BLaER1 treated with 17β-estradiol and CSF1 and Interleukin-3, amounts not matched to agents 10 nM and 100 nM (cell line): ENCODE results near the gene F10.

Experiments used
- H3K27ac ChIP-seq, 11 experiments: shearing (Covaris generic); formaldehyde crosslinking; 2 replicates each; pipeline ENCODE4 v1.8.1; 2022
- H3K27me3 ChIP-seq, 11 experiments: shearing (Covaris generic); formaldehyde crosslinking; 2 replicates each; pipeline ENCODE4 v1.8.1; 2022
- H3K36me3 ChIP-seq, 11 experiments: shearing (Covaris generic); formaldehyde crosslinking; 2 replicates each; pipeline ENCODE4 v1.8.1; 2022
- H3K4me1 ChIP-seq, 10 experiments: shearing (Covaris generic); formaldehyde crosslinking; 2 replicates each; pipeline ENCODE4 v1.8.1; 2022
- H3K4me2 ChIP-seq, 11 experiments: shearing (Covaris generic); formaldehyde crosslinking; 2 replicates each; pipeline ENCODE4 v1.8.1; 2022
- H3K4me3 ChIP-seq, 10 experiments: shearing (Covaris generic); formaldehyde crosslinking; 2 replicates each; pipeline ENCODE4 v1.8.1; 2022
- H3K9ac ChIP-seq, 11 experiments: shearing (Covaris generic); formaldehyde crosslinking; 2 replicates each; pipeline ENCODE4 v1.8.1; 2022
- H3K9me3 ChIP-seq, 11 experiments: shearing (Covaris generic); formaldehyde crosslinking; replicated peaks in 1 of 11; 2 replicates each; pipeline ENCODE4 v1.8.1; 2022
- H4K20me1 ChIP-seq, 11 experiments: shearing (Covaris generic); formaldehyde crosslinking; 2 replicates each; pipeline ENCODE4 v1.8.1; 2022
- Cebpa-rat ChIP-seq, 11 experiments: shearing (Covaris generic); IDR thresholded peaks; 2 replicates each; pipeline ENCODE4 v1.8.1; 2022

Gene F10

GRCh38 chr13:113150550-113151365 is 28.2 kb downstream of the F10 start:
- Histone ChIP-seq H4K20me1 (no peaks in the 10 kb centered on the region; a peak in 1 of 22 replicates), H3K36me3 (no peaks in the 10 kb centered on the region), H3K9me3 (peaks cover 0 to 8% (median under 1%) of the 10 kb centered on the region in 11 experiments; a peak in 13 of 22 replicates), H3K4me1 (peaks cover 17 to 37% (median 27%) of the 10 kb centered on the region in 10 experiments), H3K9ac (no peak overlapping the region), H3K4me3 (no peak overlapping the region), H3K27me3 (peaks cover 0 to 26% (median 20%) of the 10 kb centered on the region in 11 experiments; a peak in 17 of 22 replicates), H3K27ac (no peak overlapping the region), H3K4me2 (no peak overlapping the region)
- TF ChIP-seq Cebpa-rat (IDR thresholded peaks at IDR 0.05) = no peak

GRCh38 chr13:113151745-113152690 is 29.4 kb downstream of the F10 start:
- H3K27me3 ChIP-seq = peaks cover 0 to 26% (median 20%) of the 10 kb centered on the region in 11 experiments; a peak in 17 of 22 replicates
- H3K4me1 ChIP-seq = peaks cover 17 to 37% (median 22%) of the 10 kb centered on the region in 10 experiments
- H3K4me3 ChIP-seq = 0 out of 20 replicates have a peak overlapping the region, but pooled peaks of 1 of the 10 experiments have one; percentile 9
- H4K20me1 ChIP-seq = no peaks in the 10 kb centered on the region; a peak in 1 of 22 replicates
- H3K9ac ChIP-seq = peak overlapping the region in 2 of 11 experiments; percentile 5 to 72; a peak in 1 of 22 replicates
- H3K4me2 ChIP-seq = peak overlapping the region in 5 of 11 experiments; percentile 84 to 90 (median 88); a peak in 9 of 22 replicates
- peak overlapping the region in 2 of 11 experiments; percentile 79 to 81; a peak in 3 of 22 replicates for H3K27ac ChIP-seq
- no peaks in the 10 kb centered on the region for H3K36me3 ChIP-seq
- no peak for TF ChIP-seq Cebpa-rat (IDR thresholded peaks at IDR 0.05)
- H3K9me3 ChIP-seq = peaks cover 6 to 15% (median 9%) of the 10 kb centered on the region in 11 experiments; a peak in 20 of 22 replicates

GRCh38 chr13:113152691-113152983 is 30.0 kb downstream of the F10 start:
- peak overlapping the region in 2 of 11 experiments; percentile 5 to 72; a peak in 1 of 22 replicates for H3K9ac ChIP-seq
- peaks cover 17 to 37% (median 22%) of the 10 kb centered on the region in 10 experiments for H3K4me1 ChIP-seq
- H3K9me3 ChIP-seq = peaks cover 6 to 15% (median 9%) of the 10 kb centered on the region in 11 experiments; a peak in 20 of 22 replicates
- no peaks in the 10 kb centered on the region for H3K36me3 ChIP-seq
- H3K4me2 ChIP-seq = peak overlapping the region in 10 of 11 experiments; percentile 80 to 93 (median 88); a peak in 20 of 22 replicates
- peaks cover 0 to 26% (median 20%) of the 10 kb centered on the region in 11 experiments; a peak in 17 of 22 replicates for H3K27me3 ChIP-seq
- TF ChIP-seq Cebpa-rat (IDR thresholded peaks at IDR 0.05) = no peak
- no peaks in the 10 kb centered on the region; a peak in 1 of 22 replicates for H4K20me1 ChIP-seq
- peak overlapping the region in 1 of 10 experiments; percentile 42; a peak in 1 of 20 replicates for H3K4me3 ChIP-seq
- peak overlapping the region in 2 of 11 experiments; percentile 79 to 81; a peak in 2 of 22 replicates for H3K27ac ChIP-seq

- Histone ChIP-seq H4K20me1 (no peaks in the 10 kb centered on the region; a peak in 1 of 22 replicates), H3K4me3 (peak overlapping the region; percentile 42 to 60 (median 48)), H3K27ac (peak overlapping the region; percentile 40 to 81 (median 69); a peak in 21 of 22 replicates), H3K9me3 (peaks cover 6 to 15% (median 9%) of the 10 kb centered on the region in 11 experiments; a peak in 20 of 22 replicates), H3K4me2 (peak overlapping the region; percentile 80 to 96 (median 89)), H3K9ac (peak overlapping the region; percentile 32 to 78 (median 72); a peak in 21 of 22 replicates), H3K4me1 (peaks cover 17 to 37% (median 22%) of the 10 kb centered on the region in 10 experiments), H3K27me3 (peaks cover 0 to 26% (median 20%) of the 10 kb centered on the region in 11 experiments; a peak in 17 of 22 replicates), H3K36me3 (no peaks in the 10 kb centered on the region)
- no peak for TF ChIP-seq Cebpa-rat (IDR thresholded peaks at IDR 0.05)
Measured at GRCh38 chr13:113152984-113153809, 30.6 kb downstream of the F10 start.

GRCh38 chr13:113153810-113154748 is 31.5 kb downstream of the F10 start:
- Histone ChIP-seq H3K27me3 (peaks cover 0 to 26% (median 20%) of the 10 kb centered on the region in 11 experiments; a peak in 17 of 22 replicates), H3K4me2 (peak overlapping the region; percentile 80 to 96 (median 90)), H3K9ac (peak overlapping the region; percentile 32 to 78 (median 72); a peak in 21 of 22 replicates), H3K27ac (peak overlapping the region; percentile 40 to 81 (median 71); a peak in 21 of 22 replicates), H4K20me1 (no peaks in the 10 kb centered on the region; a peak in 1 of 22 replicates), H3K9me3 (peaks cover 6 to 15% (median 9%) of the 10 kb centered on the region in 11 experiments; a peak in 20 of 22 replicates), H3K36me3 (no peaks in the 10 kb centered on the region), H3K4me1 (peaks cover 17 to 37% (median 22%) of the 10 kb centered on the region in 10 experiments), H3K4me3 (peak overlapping the region; percentile 43 to 68 (median 52))
- TF ChIP-seq Cebpa-rat (IDR thresholded peaks at IDR 0.05) = no peak

GRCh38 chr13:113155201-113155600 is 32.6 kb downstream of the F10 start:
- Histone ChIP-seq H4K20me1 (no peaks in the 10 kb centered on the region; a peak in 1 of 22 replicates), H3K27ac (peak overlapping the region in 1 of 11 experiments; percentile 46; a peak in 1 of 22 replicates), H3K4me1 (peaks cover 17 to 37% (median 22%) of the 10 kb centered on the region in 10 experiments), H3K9me3 (peaks cover 6 to 15% (median 9%) of the 10 kb centered on the region in 11 experiments; a peak in 20 of 22 replicates), H3K27me3 (peaks cover 2 to 34% (median 24%) of the 10 kb centered on the region in 11 experiments; a peak in 19 of 22 replicates), H3K4me3 (no peak overlapping the region), H3K9ac (no peak overlapping the region), H3K36me3 (no peaks in the 10 kb centered on the region), H3K4me2 (peak overlapping the region; percentile 70 to 90 (median 85); a peak in 18 of 22 replicates)
- TF ChIP-seq Cebpa-rat (IDR thresholded peaks at IDR 0.05) = no peak
